Esophagus (tissue), 2 donors: ENCODE measurements around the gene ADGRG3. TPM values are rescaled to one million over a fixed set of nuclear protein-coding genes. Genes with fewer than 3 reads are reported as not detected.

ENCODE experiments used
- H3K27ac ChIP-seq, 2 donors: one replicate each; pipeline ENCODE4 v1.5.1; 2013; ENCODE audit warnings: low read depth in 2 of 2, mild to moderate bottlenecking in 2 of 2, inconsistent platforms in 1 of 2, low read length in 1 of 2, moderate library complexity in 1 of 2
- H3K27me3 ChIP-seq, 2 donors: one replicate each; pipeline ENCODE4 v1.6.1; 2013; ENCODE audit warnings: low read length in 2 of 2, control low read depth in 1 of 2, mild to moderate bottlenecking in 1 of 2; ENCODE audit not compliant: insufficient read depth in 2 of 2, control insufficient read depth in 1 of 2
- H3K36me3 ChIP-seq, 2 donors: one replicate each; pipeline ENCODE4 v1.6.1; 2013; ENCODE audit warnings: low read length in 1 of 2; ENCODE audit not compliant: control insufficient read depth in 2 of 2, insufficient read depth in 2 of 2
- H3K4me1 ChIP-seq, 2 donors: one replicate each; pipeline ENCODE4 v1.6.1; 2013; ENCODE audit warnings: low read length in 1 of 2; ENCODE audit not compliant: control insufficient read depth in 2 of 2, insufficient read depth in 2 of 2
- H3K4me3 ChIP-seq, 2 donors: one replicate each; pipeline ENCODE4 v1.5.1; 2013; ENCODE audit warnings: low read length in 2 of 2, mild to moderate bottlenecking in 2 of 2, low read depth in 1 of 2, moderate library complexity in 1 of 2
- H3K9me3 ChIP-seq, 2 donors: one replicate each; pipeline ENCODE4 v1.6.1; 2013; ENCODE audit warnings: mild to moderate bottlenecking in 2 of 2, low read depth in 1 of 2, low read length in 1 of 2, moderate library complexity in 1 of 2; ENCODE audit not compliant: control insufficient read depth in 2 of 2, insufficient read depth in 1 of 2
- WGBS, 2 donors: extraction: QIAGEN DNeasy Blood & Tissue Kit; methylation state at CpG; one replicate each; pipeline ENCODE4 v1.1.7; 2013; 5-methylcytosine and 5-hydroxymethylcytosine counted together
- polyA plus RNA-seq, 2 donors: library from polyadenylated mRNA; stranded (reverse); fragments of 200-250 nt; gene quantifications; one replicate each; pipeline ENCODE4 v1.2.3, GENCODE V29; 2013
- donor health status: healthy with polysubstance abuse.
- donor health status: Bipolar disorder and iron deficiency.

The ADGRG3 gene
- polyA plus RNA-seq, 2 donors = 0.31 to 0.72 TPM

- 87 to 91% methylated on average over 20 of the region's 20 CpGs for WGBS, 2 donors
- Histone ChIP-seq H3K27ac (no peak overlapping the region), H3K9me3 (no peaks in the 10 kb centered on the region), H3K4me3 (no peak overlapping the region), H3K36me3 (peaks cover 13 to 52% of the 10 kb centered on the region in 2 donors), H3K27me3 (no peaks in the 10 kb centered on the region), H3K4me1 (no peaks in the 10 kb centered on the region)
These were observed 5.9 kb upstream of the ADGRG3 start for GRCh38 chr16:57661936-57662906.

- Histone ChIP-seq H3K9me3 (no peaks in the 10 kb centered on the region), H3K27me3 (no peaks in the 10 kb centered on the region), H3K27ac (no peak overlapping the region), H3K36me3 (peaks cover 9 to 46% of the 10 kb centered on the region in 2 donors), H3K4me3 (no peak overlapping the region), H3K4me1 (no peaks in the 10 kb centered on the region)
- WGBS, 2 donors = 84 to 87% methylated on average over 21 of the region's 21 CpGs
These were observed 4.7 kb upstream of the ADGRG3 start for GRCh38 chr16:57663436-57663835.

- H3K27ac ChIP-seq = no peak overlapping the region
- H3K27me3 ChIP-seq = no peaks in the 10 kb centered on the region
- no peaks in the 10 kb centered on the region for H3K9me3 ChIP-seq
- peaks cover 8 to 40% of the 10 kb centered on the region in 2 donors for H3K36me3 ChIP-seq
- H3K4me1 ChIP-seq = no peaks in the 10 kb centered on the region
- 73 to 83% methylated on average over 15 of the region's 15 CpGs for WGBS, 2 donors
- no peak overlapping the region for H3K4me3 ChIP-seq
These were observed 4.0 kb upstream of the ADGRG3 start for GRCh38 chr16:57663917-57664661.

- Histone ChIP-seq H3K27me3 (no peaks in the 10 kb centered on the region), H3K36me3 (peaks cover 6 to 34% of the 10 kb centered on the region in 2 donors), H3K4me3 (no peak overlapping the region), H3K9me3 (no peaks in the 10 kb centered on the region), H3K27ac (no peak overlapping the region), H3K4me1 (no peaks in the 10 kb centered on the region)
- WGBS, 2 donors = 82 to 84% methylated on average over 6 of the region's 6 CpGs
These were observed 3.5 kb upstream of the ADGRG3 start for GRCh38 chr16:57664662-57665025.

GRCh38 chr16:57665541-57665940, 2.6 kb upstream of the ADGRG3 start:
- Histone ChIP-seq H3K27me3 (no peaks in the 10 kb centered on the region), H3K4me3 (no peak overlapping the region), H3K9me3 (no peaks in the 10 kb centered on the region), H3K36me3 (peaks cover 4 to 28% of the 10 kb centered on the region in 2 donors), H3K27ac (no peak overlapping the region), H3K4me1 (no peaks in the 10 kb centered on the region)
- WGBS, 2 donors = 57 to 89% methylated on average over 3 to 4 of the region's 4 CpGs

- H3K36me3 ChIP-seq = peaks cover 0 to 22% of the 10 kb centered on the region in 2 donors
- no peaks in the 10 kb centered on the region for H3K9me3 ChIP-seq
- no peak overlapping the region for H3K4me3 ChIP-seq
- H3K27ac ChIP-seq = no peak overlapping the region
- no peaks in the 10 kb centered on the region for H3K27me3 ChIP-seq
- H3K4me1 ChIP-seq = no peaks in the 10 kb centered on the region
- WGBS, 2 donors = 78 to 83% methylated on average over 10 to 11 of the region's 11 CpGs
These were observed 1.6 kb upstream of the ADGRG3 start for GRCh38 chr16:57666353-57667047.

- Histone ChIP-seq H3K27ac (no peak overlapping the region), H3K4me1 (no peaks in the 10 kb centered on the region), H3K9me3 (no peaks in the 10 kb centered on the region), H3K27me3 (no peaks in the 10 kb centered on the region), H3K4me3 (no peak overlapping the region), H3K36me3 (peaks cover 0 to 16% of the 10 kb centered on the region in 2 donors)
- 68 to 72% methylated on average over 5 of the region's 5 CpGs for WGBS, 2 donors
These were observed 1.0 kb upstream of the ADGRG3 start for GRCh38 chr16:57667048-57667525.

- Histone ChIP-seq H3K27me3 (no peaks in the 10 kb centered on the region), H3K9me3 (no peaks in the 10 kb centered on the region), H3K36me3 (peaks cover 0 to 16% of the 10 kb centered on the region in 2 donors), H3K27ac (no peak overlapping the region), H3K4me1 (no peaks in the 10 kb centered on the region), H3K4me3 (no peak overlapping the region)
- 70 to 71% methylated on average over 17 of the region's 17 CpGs for WGBS, 2 donors
These were observed 412 bp upstream of the ADGRG3 start for GRCh38 chr16:57667526-57668262.
